GM19240 (cell line): ENCODE measurements around the gene PIP4K2A.
"Not testable (repeated sequence)": the region's sequence is repeated elsewhere in the genome, so short reads cannot be mapped to it uniquely, and the experiment has no call there.

Source experiments
- DNase-seq: peaks from one replicate; pipeline ENCODE4 v3.0.0; 2011; ENCODE audit warnings: low spot score; ENCODE audit not compliant: insufficient read length

PIP4K2A gene

DNA sequence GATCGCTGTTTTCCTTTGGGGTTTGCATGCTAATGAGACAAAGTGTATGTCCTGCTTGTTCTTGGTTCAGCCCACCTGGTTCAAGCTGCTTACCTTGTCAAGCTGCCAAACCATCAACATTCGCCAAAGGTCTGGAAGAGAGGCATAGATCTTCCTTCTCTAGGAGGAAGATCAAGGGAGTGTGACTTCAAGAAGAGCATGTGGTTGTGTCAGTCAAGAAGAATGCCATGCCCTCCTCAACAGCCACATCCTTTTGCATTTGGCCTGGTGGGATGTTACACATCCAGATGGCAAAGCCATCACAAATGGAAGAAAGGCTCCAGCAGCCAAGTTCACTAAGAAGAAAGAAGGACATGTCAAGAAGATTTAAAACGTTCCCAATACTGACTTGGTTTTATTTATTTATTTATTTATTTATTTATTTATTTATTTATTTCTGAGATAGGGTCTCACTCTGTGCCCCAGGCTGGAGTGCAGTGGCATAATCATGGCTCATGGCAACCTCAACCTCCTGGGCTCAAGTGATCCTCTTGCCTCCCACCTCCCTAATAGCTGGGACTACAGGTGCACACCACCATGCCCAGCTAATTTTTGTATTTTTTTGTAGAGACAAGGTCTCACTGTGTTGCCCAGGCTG, 5.1 kb upstream of the PIP4K2A start:
- DNase-seq: no peak

DNA sequence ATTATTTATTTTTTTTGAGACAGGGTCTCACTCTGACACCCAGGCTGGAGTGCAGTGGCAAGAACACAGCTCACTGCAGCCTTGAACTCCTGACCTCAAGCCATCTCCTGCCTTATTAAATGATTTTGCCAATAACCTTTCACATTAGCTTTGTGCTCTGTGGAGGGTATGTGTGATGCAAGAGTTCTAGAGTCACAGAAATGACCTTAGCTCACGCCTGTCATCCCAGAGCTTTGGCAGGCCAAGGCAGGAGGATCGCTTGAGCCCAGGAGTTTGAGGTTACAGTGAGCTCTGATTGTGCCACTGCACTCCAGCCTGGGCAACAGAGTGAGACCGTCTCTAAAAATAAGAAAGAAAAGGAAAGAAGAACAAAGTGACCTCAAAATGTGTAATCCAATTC, 4.3 kb upstream of the PIP4K2A start:
- not testable (repeated sequence) for DNase-seq

DNA sequence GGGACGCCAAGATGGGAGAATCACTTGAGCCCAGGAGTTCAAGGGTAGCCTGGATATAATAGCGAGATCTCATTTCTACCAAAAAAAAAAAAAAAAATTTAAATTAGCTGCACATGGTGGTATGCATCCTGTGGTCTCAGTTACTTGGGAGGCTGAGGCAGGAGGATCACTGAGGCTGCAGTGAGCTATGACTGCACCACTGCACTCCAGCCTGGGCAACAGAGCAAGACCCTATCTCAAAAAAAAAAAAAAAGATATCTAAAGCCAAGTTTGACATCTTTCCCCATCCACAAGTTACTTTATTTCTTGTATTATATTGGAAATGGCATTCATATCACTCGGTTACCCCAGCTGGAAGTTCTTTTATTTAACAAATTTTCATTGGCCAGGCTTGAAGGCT, 3.4 kb upstream of the PIP4K2A start:
- no peak for DNase-seq

DNA sequence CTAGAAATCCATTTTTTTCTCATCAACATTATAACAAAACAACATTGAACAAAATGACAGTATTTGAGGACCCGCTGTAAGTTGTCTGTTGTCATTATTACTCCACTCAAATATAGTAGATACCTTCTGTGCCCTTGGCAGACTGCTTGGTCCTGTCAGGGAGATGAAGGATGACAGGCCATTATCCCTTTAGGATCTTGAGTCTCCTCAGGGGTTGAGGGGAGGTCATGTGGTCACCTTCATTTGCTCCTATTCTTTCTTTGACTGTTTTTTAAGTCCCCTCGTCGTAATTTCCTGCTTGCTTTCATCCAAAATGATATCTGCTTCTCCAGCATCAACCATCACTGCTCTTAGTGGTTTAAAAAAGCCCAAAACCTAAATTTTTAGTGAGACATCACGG, 2.6 kb upstream of the PIP4K2A start:
- DNase-seq: no peak

DNA sequence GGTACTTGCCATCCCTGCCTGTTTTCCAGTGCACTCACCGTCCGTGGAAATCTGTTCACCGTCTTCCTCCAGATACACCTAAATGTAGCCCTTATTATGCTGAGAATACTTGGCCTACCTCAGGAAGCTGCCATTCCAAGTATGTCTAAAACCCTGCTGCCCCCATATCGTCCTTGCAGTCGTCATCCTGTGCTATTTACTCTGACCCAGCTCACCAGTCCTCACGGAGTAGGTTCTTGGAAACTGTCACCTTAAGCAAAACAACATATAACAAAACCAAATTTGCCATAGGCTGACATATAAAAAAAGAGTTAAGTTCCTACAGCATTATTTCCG, 880 bp upstream of the PIP4K2A start:
- no peak for DNase-seq

DNA sequence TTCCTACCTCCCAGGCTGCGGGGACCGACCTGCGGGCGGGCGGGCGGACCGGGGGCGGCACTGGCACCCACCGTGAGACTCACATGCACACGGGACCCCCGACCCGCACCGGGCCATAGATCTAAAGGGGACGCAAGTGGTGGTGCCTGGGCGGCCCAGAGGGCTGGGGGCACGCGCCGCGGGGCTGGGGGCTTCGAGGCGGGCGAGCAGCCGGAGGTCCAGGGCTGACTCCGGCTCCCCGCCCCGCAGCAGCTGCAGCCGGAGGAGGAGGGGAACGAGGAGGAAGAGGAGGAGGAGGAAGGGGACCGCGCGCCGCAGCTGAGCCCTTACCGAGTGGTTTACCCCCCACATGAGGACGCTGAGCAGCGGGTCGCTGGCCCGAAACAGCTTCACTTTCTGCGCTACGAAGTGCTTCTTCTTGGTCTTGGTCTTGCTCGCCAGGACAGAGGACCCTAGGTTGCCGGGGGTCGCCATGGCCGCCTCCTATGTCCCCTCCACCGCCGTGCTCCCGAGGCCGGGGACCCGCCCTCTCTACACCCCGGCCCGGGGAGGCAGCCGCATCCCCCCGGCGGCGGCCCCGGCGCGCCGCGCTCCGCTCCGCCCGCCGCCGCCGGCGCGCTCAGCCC, 412 bp downstream of the PIP4K2A start:
- DNase-seq: no peak

DNA sequence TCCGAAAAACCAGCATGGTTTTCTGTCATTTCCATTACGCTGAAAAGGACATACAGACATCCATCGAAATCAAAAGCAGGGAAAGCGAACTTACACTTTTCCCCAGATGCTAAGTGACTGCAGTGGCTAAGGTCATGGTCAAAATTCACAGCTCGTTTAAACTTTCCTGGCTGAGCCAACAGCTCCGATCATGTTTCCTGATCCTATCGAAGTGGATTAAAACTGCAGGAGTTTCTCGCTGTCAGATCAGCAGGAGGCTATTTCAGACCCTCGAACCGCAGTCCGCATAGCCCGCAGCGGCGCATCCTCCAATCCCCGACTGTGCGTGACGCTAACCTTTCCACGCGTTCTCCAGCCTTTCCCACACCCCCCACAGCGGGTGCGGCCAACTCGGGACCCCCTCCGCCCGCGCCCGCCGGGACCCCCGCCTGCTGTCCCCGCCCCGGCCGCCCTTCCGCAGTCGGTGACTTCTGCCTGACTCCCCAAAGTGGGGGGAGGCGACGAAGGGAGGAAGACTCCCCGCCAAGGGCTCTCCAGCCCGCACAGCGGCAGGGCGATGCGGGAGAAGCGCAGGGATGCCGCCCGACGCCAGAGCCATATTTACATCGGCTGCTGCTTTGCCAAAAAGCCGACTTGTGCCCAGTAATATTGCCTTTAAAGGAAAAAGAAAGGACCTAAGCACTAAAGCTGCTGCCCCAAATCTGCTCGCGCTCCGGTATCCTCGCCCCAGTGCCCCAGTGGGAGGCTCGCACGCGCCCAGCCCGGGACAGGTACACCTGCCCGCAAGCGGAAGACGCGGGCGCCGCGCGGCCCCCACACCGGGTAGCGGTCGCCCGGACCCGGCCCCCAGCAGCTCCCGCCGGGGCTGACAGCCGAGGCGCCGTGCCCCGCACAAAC, 1.2 kb downstream of the PIP4K2A start:
- DNase-seq: no peak

DNA sequence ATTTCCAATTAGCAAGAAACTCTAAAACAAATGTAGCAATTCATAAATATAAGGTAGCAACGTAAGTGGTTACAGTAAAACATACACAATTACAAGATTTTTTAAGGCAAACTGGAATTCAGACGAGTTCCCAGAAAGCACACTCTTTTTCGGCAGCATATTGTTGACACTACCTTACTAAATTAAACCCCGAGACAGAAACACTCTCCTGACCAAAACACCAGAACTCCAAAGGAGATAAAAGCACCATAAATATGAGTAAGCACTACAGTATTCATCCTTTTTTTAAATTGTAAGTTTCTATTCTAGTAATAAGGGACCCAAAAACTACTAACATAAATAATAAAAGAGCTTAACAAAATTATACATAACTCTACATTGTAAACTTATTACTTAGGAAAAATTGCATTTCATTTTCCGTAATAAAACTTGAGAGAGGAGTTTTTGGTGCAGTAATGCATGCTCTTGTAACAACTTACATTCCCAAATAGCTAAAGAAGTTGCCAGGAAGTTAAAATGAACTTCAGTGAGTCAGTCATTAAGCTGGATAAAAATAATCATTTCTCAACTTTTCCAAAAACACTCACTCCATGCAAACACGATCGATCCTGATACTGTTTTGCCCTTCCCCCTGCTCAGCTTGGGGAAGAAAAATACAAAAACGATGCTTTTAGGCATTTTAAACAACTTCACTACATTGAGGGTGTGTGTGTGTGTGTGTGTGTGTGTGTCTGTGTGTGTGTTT, 2.0 kb downstream of the PIP4K2A start:
- no peak for DNase-seq

DNA sequence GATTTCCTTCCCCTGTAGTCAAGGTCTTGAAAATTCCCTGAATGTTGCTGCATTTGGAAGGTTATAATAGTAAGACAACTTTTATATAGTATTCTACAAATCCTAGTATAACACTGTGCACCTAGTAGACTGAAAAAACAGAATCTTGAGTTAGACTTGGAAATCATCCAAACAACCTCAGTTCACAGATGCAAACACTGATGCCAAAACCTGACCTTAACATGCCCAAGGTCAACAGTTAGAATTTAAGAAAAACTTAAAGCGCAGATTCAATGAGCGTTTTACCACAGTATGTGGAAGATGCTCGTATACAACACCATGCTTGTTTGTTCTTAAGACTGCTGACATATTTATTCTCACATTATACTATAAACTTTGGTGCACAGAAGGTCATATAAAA, 3.0 kb downstream of the PIP4K2A start:
- no peak for DNase-seq

DNA sequence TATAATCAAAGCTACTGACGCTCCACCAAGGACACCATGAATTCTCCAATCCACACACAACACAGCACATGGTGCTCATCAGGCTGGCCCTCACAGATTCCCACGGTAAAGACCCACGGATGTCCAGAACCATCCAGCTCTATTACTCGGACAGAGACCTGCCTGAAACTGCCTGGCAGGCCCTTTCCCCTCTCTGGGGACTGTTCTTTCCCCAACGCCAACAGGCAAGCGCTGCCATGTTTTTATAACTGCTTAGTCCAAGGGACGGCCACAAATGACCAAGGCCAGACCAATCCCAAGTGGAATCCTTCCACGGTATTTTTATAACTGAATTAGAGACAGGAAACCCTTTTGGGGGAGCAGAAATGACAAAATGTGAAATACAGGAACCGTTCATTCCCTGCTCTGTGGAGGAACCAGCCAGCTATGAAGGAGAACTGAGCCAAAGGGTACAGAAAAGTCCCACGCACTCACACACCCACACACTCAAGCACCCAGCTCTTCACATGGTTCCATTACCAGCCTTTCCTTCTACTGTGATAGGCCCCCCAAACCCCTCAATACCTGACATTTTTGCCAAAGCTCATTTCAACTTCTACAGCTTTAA, 4.1 kb downstream of the PIP4K2A start:
- DNase-seq: no peak

DNA sequence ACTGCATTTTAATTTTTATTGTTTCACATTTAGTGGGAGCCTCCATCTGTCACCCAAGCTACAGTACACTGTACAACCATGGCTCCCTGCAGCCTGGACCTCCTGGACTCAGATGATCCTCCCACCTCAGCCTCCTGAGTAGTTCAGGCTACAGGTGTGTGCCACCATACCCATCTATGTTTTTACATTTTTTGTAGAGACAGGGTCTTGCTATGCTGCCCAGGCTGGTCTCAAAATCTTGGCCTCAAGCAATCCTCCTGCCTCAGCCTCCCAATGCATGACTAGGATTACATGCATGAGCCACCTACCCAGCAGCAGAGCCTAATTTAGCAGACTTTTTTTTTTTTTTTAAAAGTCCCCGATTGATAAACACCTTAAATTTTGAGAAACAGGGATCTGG, 5.6 kb downstream of the PIP4K2A start:
- no peak for DNase-seq

DNA sequence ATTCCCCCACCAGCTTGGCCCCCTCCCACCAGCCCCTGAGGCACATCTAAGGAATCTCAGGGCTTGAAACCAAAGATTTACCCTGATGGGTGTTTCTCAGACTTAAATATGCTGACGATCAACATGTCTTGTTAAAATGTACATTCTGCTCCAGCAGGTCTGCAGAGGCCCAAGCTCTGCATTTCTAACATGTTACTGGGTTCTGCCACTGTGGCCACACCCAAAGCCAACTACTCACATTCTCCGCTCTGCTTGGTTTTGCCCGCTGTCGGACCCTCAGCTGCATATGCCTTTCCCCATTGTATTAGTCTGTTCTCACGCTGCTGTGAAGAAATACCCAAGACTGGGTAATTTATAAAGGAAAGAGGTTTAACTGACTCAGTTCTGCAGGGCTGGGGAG, 8.9 kb downstream of the PIP4K2A start:
- DNase-seq: no peak

DNA sequence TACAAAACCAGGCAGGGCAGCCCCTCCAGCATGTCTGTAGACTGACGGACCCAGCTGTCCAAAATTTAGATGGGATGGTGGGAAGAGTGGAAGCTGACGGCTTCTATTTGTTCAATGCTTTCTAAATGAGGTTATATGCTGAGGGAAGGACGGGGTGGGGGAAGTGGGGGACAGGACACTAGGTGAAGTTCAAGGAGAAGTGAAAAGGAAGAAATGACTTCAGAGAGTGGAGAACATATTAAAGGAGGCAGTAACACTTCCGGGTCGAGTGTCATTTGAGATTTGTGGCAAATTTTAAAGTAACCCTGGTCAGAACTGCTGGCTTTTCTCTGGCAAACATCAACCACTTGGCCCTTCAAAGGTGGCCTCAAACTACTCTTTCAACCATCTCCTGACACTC, 9.4 kb downstream of the PIP4K2A start:
- DNase-seq: no peak

DNA sequence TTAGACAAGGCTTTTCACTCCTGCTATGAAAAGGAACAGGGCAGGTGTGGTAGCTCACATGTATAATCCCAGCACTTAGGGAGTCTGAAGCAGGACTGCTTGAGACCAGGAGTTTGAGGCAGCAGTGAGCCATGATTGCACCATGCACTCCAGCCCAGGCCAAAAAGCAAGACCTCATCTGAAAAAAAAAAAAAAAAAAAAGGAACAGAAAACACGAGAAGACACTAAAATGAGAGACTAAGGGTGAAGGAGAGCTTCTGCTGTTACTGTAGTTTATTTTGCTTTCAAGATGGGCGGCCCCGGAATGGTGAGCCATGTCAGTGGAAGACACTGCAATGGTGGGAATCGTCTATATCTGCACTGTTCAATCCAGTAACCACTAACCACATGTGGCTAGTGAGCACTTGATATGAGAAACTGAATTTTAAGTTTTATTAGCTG, 9.9 kb downstream of the PIP4K2A start:
- DNase-seq: no peak

DNA sequence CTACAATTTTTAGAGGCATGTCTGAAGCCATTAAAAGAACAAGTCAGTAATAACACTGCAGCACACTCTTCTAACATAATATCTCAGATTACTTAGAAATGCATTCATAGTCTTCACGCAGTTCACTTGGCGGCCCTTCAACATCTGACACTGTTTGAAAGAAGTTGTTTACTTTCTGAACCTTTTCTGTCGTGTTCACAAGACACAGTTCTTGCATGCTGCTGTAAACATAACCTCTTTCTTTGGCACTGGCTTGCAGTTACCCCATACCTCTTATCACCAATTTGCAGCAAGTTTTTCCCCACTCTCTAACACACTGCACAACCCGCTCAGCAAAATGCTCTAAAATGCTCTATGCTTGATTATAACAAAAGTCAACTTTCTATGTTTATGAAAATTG, 12.0 kb downstream of the PIP4K2A start:
- DNase-seq: no peak

DNA sequence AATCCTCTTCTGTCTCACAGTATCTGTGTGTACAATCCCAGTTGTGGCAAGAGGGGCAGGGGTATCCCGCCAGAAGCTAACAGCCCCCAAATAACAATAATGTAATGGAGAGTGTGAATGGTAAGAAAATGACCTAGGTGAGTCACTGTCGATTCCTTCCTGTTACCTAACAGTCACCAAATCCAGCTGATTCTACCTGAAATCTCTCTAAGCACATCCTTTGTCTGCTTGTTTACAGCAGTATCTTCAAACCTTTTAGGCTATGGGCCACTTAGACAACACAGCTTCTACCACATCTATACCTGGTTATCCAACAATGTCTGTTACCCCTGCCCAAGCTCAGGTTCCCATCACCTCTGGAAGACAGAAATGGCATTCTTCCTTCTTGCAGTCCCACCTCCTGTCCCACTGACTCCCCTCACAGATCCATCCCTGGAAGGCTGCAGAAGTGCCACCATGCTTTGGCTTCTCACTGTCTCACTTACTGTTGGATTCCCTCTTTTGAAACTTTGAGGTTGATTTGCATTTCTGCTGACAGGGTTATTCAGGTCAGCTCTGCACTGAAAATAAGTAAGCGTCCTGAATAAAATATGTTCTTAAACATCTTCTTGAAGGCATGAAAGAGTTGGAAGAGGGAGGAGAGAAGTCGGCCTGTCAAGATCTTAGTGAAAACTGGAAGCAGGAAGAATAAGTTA, 13.1 kb downstream of the PIP4K2A start:
- no peak for DNase-seq

DNA sequence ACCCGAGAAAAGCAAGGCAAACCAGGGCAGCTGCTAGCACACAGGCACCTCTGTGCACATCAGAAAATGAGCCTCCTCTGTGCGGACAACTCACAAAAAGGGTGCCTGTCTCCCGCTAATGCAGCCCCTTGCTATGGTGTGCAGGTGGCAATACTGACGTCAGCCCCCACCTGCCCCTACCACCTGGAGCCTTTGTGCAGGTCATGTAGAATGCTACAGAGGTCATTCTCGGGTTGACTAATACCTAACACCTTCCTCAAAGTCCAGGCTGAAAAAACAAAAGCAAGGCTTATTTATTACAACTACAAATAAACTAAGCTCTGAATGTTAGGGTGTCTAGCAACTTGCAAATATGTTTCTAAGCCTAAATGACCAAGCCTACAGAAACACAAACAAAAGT, 13.9 kb downstream of the PIP4K2A start:
- no peak for DNase-seq

DNA sequence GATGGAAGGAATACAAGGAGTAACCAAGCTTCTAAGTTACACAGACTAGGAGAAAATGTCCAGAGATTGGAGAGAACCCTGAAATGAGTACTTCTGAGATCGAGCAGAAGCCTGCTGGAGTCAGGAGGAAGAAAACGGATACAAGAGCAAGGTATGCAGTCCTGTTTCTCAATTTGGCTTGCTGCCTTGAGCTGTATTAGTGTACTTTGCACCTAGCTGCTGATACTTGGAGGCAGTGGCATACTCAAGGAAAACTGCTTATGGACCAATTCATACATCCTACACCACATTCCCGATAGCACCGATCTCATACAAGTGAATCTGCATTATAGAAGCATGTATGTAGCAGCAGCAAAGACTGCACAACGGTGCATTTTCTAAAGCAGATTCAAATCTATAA, 14.4 kb downstream of the PIP4K2A start:
- DNase-seq: no peak

DNA sequence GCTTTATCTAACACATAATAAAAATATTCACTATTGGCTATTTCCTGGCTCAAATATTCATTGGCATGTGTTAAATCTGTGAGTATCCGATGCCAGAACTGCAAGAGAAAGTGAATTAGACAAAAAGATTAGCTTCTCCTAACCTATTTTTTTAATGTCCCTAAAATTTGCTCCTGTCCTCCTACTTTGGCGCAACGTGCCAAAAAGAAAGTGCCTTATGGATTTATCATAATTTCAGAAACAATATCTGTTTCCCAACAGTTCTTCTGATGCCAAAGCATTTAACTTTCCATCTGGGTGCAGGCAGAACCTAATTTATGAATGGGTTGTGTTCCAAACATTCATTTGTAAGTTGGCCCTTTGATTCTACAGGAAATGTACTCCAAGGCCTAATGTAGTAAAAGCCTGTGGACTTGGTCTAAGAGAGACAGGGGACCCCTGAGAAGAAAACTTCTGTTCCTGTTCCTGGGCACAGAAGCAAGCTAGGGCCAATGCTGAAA, 15.4 kb downstream of the PIP4K2A start:
- no peak for DNase-seq

DNA sequence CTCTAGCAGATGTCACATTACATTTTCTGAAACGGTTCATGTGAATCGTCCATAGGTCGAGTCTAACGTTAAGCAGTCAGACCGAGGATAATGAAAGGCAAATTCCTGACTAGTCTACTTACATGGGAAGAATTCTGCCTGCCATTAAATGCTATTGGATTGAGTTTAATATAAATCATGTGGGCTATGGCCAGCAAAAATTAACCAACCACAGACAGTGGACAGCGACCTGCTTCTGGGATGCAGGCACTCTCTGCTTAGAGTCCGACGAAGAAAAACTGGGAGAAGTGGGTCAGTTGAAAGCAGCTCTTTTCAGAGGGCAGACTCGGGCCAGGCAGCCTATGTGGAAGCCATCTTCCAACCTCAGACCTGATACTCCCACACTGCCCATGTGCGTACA, 16.6 kb downstream of the PIP4K2A start:
- DNase-seq: no peak

DNA sequence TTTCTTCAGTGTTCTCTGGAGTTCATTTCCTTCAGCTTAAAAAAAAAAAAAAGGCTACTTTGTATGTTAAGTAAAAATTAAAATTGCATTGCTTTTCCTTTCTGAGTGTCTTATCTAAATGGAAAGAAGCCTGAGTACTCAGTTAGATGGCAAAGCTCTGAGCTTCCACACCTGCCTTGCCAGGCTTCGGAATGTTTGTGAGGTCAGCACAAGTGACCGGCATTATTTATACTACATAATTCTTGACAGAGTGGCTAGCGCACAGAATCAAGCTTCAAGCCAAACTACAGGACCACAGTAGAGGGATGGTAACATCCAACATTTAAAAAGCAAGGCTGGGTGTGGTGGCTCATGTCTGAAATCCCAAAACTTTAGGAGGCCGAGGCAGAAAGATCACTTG, 17.3 kb downstream of the PIP4K2A start:
- DNase-seq: no peak
